Peyer's patch (tissue), 4 donors: Measurements from ENCODE around the gene NKX1-1. TPM values are rescaled to one million over a fixed set of nuclear protein-coding genes. Genes with fewer than 3 reads are reported as not detected.

Experiments
- DNase-seq, 3 donors: peaks; one replicate each; pipeline ENCODE4 v3.0.0-alpha.2; 2017 to 2019
- H3K27ac ChIP-seq, 4 donors: fragments of 200-600 bp; sonication (generic); one replicate each; pipeline ENCODE4 v1.5.1; 2016 to 2019
- H3K27me3 ChIP-seq, 2 donors: fragments of 200-600 bp; sonication (generic); one replicate each; pipeline ENCODE4 v1.5.1; 2019
- H3K36me3 ChIP-seq, 3 donors: fragments of 200-600 bp; sonication (generic); one replicate each; pipeline ENCODE4 v1.5.1; 2016 to 2019
- H3K4me1 ChIP-seq, 4 donors: fragments of 200-600 bp; sonication (generic); one replicate each; pipeline ENCODE4 v1.5.1; 2016 to 2019
- H3K4me3 ChIP-seq, 4 donors: fragments of 200-600 bp; sonication (generic); 1 replicate in 3 of 4; 2 replicates in 1 of 4; pipeline ENCODE4 v1.5.1; 2016 to 2019; ENCODE audit warnings: mild to moderate bottlenecking in 1 of 4
- H3K9me3 ChIP-seq, 4 donors: fragments of 200-600 bp; sonication (generic); one replicate each; pipeline ENCODE4 v1.5.1; 2016 to 2019; ENCODE audit warnings: mild to moderate bottlenecking in 1 of 4
- POLR2A ChIP-seq, 2 donors: fragments of 450-650 bp; IDR thresholded peaks; one replicate each; pipeline ENCODE4 v1.5.1; 2017; ENCODE audit warnings: antibody characterized with exemption in 2 of 2, mild to moderate bottlenecking in 2 of 2, moderate library complexity in 2 of 2
- total RNA-seq, 4 donors: library from RNA; depleted of rRNA; stranded (reverse); fragments of >200 nt; gene quantifications; one replicate each; pipeline ENCODE4 v1.1.0, GENCODE V29; 2016
- TF ChIP-seq, protein P1 (sequence below), 6 experiments: fragments of 450-650 bp in 4 of 6; fragments of 200-600 bp in 2 of 6; sonication (generic) in 1 of 6; IDR thresholded peaks; one replicate each; pipeline ENCODE4 v1.5.1; 2017 to 2019; ENCODE audit warnings: antibody characterized with exemption in 6 of 6, mild to moderate bottlenecking in 3 of 6, moderate library complexity in 1 of 6

Gene NKX1-1
- total RNA-seq, 4 donors from 2014 or later = not detected

DNA sequence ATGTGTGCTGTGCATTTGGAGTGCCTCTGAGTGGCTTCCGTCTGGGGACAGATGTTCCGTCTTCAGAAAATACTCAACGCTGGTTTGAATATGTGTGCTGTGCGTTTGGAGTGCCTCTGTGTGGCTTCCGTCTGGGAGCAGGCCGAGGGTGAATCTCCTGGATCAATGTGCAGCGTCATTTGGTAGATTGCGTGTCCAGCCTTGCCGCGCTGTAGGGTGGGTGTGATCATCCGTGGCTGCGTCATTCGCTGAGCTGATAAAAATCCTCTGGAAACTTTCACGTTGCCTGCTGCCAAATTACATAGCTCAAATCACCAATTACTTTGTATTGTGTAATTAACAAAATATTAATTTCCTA lies 47.1 kb downstream of the NKX1-1 start:
- TF ChIP-seq POLR2A (IDR thresholded peaks at IDR 0.05) = no peak
- TF ChIP-seq, protein P1, sequence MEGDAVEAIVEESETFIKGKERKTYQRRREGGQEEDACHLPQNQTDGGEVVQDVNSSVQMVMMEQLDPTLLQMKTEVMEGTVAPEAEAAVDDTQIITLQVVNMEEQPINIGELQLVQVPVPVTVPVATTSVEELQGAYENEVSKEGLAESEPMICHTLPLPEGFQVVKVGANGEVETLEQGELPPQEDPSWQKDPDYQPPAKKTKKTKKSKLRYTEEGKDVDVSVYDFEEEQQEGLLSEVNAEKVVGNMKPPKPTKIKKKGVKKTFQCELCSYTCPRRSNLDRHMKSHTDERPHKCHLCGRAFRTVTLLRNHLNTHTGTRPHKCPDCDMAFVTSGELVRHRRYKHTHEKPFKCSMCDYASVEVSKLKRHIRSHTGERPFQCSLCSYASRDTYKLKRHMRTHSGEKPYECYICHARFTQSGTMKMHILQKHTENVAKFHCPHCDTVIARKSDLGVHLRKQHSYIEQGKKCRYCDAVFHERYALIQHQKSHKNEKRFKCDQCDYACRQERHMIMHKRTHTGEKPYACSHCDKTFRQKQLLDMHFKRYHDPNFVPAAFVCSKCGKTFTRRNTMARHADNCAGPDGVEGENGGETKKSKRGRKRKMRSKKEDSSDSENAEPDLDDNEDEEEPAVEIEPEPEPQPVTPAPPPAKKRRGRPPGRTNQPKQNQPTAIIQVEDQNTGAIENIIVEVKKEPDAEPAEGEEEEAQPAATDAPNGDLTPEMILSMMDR (IDR thresholded peaks at IDR 0.05) = no peak
- Histone ChIP-seq H3K4me3 (no peak overlapping the region), H3K27ac (no peak overlapping the region), H3K36me3 (peaks cover 0 to 46% (median 0%) of the 10 kb centered on the region in 3 donors), H3K9me3 (no peaks in the 10 kb centered on the region), H3K4me1 (no peaks in the 10 kb centered on the region), H3K27me3 (no peaks in the 10 kb centered on the region)
- no peak for DNase-seq

DNA sequence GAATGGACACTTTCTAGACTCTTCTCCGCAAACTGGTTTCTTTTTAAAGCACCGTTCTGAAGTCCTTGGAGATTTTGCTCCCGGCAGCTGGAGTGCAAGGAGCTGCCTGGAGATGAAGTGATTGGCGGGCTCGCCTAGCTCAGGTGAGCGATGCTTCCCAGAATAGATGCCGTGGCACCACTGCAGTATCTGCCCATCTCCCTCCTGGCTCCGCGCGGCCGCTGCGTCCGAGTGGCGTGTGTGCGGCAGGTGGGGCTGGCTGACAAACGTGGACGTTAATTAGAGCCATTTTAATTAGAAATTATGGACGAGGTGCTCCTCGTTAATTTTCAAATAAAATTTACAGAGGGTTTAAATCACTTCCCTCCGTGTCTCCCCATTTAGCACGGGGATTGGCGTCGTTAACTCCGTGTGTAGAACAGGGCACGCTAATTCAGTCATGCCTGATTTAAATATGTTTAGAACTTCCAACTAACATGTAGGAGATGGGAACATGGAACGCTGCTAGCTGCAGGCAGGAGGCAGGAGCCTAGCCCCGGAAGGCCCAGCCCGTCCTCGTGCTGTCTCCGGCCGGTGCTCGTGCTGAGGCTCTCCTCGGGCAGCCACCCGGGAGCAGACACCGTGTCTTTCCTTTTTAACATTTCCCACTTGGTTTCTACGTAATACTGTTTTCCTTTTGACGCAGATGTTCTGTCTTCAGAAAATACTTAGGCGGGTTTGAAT lies 47.7 kb downstream of the NKX1-1 start:
- Histone ChIP-seq H3K36me3 (peaks cover 0 to 48% (median 0%) of the 10 kb centered on the region in 3 donors), H3K4me3 (no peak overlapping the region), H3K27ac (no peak overlapping the region), H3K4me1 (no peaks in the 10 kb centered on the region), H3K27me3 (no peaks in the 10 kb centered on the region), H3K9me3 (no peaks in the 10 kb centered on the region)
- no peak for TF ChIP-seq POLR2A (IDR thresholded peaks at IDR 0.05)
- TF ChIP-seq, protein P1 (IDR thresholded peaks at IDR 0.05) = no peak
- DNase-seq = no peak

DNA sequence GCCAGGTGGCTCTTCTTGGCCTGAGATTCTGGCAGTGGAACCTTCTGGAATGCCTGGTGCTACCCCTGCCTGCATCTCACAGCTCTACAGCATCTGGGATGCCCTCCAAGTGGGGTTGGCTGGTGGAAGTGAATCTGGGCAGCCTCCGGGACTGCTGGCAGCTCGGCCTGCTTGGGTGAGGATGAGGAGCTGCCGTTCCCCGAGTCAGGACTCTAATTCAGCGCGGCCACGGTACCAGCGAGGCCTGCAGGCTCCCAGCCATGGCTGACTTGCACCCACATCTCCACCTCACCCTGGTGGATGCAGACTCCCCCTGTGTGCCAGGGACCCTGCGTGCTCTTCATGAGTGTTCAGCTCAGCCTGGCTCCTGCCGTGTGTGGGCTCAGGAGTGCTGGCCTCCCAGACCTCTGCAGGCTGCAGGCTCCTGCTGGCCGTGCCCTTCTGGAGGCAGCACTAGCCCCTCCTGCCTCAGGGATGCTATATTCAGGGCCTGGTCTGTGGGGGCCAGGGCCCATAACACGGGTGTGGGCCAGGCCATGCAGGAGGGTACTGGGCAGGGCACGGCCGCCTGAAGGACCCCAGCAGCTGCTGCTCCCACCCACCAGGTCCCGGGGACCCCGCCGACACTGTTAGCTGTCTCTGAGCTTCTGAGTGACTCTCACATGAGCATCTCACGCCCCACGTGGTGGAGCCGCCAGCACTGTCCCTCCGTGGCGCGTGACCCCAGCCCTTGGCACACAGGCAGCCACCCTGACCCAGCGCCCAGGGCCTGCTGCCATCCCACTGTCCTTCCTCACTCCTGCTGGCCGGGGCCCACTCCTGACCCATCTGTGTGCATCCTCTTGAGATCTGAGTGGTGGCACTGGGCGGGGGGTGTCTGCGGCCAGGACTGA lies 48.6 kb downstream of the NKX1-1 start:
- Histone ChIP-seq H3K27ac (no peak overlapping the region), H3K4me3 (no peak overlapping the region), H3K27me3 (no peaks in the 10 kb centered on the region), H3K4me1 (no peaks in the 10 kb centered on the region), H3K36me3 (peaks cover 0 to 57% (median 0%) of the 10 kb centered on the region in 3 donors), H3K9me3 (no peaks in the 10 kb centered on the region)
- no peak for TF ChIP-seq POLR2A (IDR thresholded peaks at IDR 0.05)
- TF ChIP-seq, protein P1 (IDR thresholded peaks at IDR 0.05) = no peak
- no peak for DNase-seq

DNA sequence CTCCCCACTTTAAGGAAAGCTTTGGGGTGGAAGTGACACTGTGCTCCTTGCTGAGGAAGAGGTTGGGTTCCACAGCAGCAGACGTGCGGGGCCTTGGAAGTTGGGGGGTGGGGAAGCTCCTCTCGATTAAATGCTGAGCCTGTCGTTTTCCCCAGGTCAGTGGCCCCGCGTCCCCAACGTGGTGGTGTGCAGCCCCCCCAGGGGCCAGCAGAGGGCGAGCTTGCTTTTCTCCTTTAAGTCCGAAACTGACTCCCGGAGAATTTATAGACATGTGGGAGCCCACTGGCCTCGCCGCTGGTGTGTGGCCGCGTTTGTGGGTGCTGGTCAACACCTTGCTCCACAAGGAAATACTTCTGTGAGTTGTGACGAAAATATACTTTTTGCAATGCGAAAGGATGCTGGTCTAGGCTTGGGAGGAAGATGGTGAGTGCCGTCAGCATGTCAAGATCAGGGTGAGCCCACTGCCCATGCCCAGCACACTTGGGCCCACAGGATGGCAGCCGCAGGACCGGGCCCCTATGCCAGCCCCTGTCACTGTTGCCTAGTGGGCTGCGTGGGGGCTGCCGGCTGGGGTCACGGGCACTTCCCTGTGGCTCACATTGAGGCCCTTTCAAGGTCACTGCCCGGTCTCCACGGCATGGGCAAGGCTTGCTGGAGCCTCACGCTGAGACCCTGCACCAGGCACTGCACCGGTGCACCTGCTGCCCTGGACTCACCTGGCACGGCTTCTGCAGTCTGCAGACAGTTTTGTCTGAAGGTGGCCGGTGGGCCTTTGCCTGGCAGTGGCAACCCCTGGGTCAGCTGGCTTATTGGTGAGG lies 49.9 kb downstream of the NKX1-1 start:
- Histone ChIP-seq H3K4me3 (no peak overlapping the region), H3K27ac (no peak overlapping the region), H3K9me3 (no peaks in the 10 kb centered on the region), H3K4me1 (no peaks in the 10 kb centered on the region), H3K36me3 (peaks cover 0 to 61% (median 0%) of the 10 kb centered on the region in 3 donors), H3K27me3 (no peaks in the 10 kb centered on the region)
- peak; percentile 64 to 82 (median 68) for DNase-seq
- TF ChIP-seq, protein P1 (IDR thresholded peaks at IDR 0.05) = peak; percentile 47 to 78 (median 64)
- no peak for TF ChIP-seq POLR2A (IDR thresholded peaks at IDR 0.05)

DNA sequence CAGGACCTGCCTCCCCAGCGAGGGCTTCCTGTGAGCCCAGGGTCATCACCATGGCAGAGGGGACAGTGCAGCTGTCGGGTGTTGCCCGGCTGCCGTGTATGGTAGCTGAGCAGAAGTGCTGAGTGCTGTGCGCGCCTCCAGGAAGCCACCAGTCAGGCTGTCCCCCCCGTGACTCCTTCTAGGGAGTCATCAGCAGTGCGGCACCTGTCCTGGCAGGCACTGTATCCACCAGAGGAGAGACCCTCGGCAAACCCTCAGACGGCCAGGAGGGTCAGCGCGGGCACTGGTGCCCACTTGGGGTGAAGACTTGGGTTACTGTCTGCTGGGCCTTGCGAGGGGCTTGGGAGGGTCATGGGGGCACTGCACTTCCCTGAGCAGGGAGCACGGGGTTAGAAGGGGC lies 50.9 kb downstream of the NKX1-1 start:
- TF ChIP-seq, protein P1 (IDR thresholded peaks at IDR 0.05) = no peak
- no peak for TF ChIP-seq POLR2A (IDR thresholded peaks at IDR 0.05)
- H3K4me3 ChIP-seq = no peak overlapping the region
- no peaks in the 10 kb centered on the region for H3K27me3 ChIP-seq
- no peak for DNase-seq
- H3K9me3 ChIP-seq = no peaks in the 10 kb centered on the region
- H3K36me3 ChIP-seq = peaks cover 0 to 60% (median 0%) of the 10 kb centered on the region in 3 donors
- H3K27ac ChIP-seq = no peak overlapping the region
- no peaks in the 10 kb centered on the region for H3K4me1 ChIP-seq
